ENCODE measurements around the gene NCAM1.

NCAM1 gene

GRCh38 chr11:113248702-113249490 lies 287.7 kb downstream of the NCAM1 start:
- DNase-seq (ENCODE audit: low read depth in 2 of 3, low spot score in 2 of 3): no peak

- DNase-seq (ENCODE audit: low read depth in 2 of 3, low spot score in 2 of 3): no peak
Measured at GRCh38 chr11:113249491-113249763, 288.2 kb downstream of the NCAM1 start.

GRCh38 chr11:113249786-113250185 lies 288.6 kb downstream of the NCAM1 start:
- DNase-seq (ENCODE audit: low read depth in 2 of 3, low spot score in 2 of 3): no peak

- no peak for DNase-seq (ENCODE audit: low read depth in 2 of 3, low spot score in 2 of 3)
Measured at GRCh38 chr11:113251281-113251680, 290.1 kb downstream of the NCAM1 start.

GRCh38 chr11:113253406-113253805 lies 292.2 kb downstream of the NCAM1 start:
- DNase-seq (ENCODE audit: low read depth in 2 of 3, low spot score in 2 of 3): no peak

- DNase-seq (ENCODE audit: low read depth in 2 of 3, low spot score in 2 of 3): no peak
Measured at GRCh38 chr11:113255096-113255495, 293.9 kb downstream of the NCAM1 start.

GRCh38 chr11:113255741-113256140 lies 294.5 kb downstream of the NCAM1 start:
- DNase-seq (ENCODE audit: low read depth in 2 of 3, low spot score in 2 of 3): no peak

GRCh38 chr11:113256431-113257202 lies 295.4 kb downstream of the NCAM1 start:
- DNase-seq (ENCODE audit: low read depth in 2 of 3, low spot score in 2 of 3): no peak

GRCh38 chr11:113260096-113260425 lies 298.8 kb downstream of the NCAM1 start:
- no peak for DNase-seq (ENCODE audit: low read depth in 2 of 3, low spot score in 2 of 3)

- DNase-seq (ENCODE audit: low read depth in 2 of 3, low spot score in 2 of 3): no peak
Measured at GRCh38 chr11:113260541-113260940, 299.3 kb downstream of the NCAM1 start.

- no peak for DNase-seq (ENCODE audit: low read depth in 2 of 3, low spot score in 2 of 3)
Measured at GRCh38 chr11:113261709-113262475, 300.7 kb downstream of the NCAM1 start.

- DNase-seq (ENCODE audit: low read depth in 2 of 3, low spot score in 2 of 3): no peak
Measured at GRCh38 chr11:113262594-113262993, 301.4 kb downstream of the NCAM1 start.

GRCh38 chr11:113263458-113264259 lies 302.4 kb downstream of the NCAM1 start:
- no peak for DNase-seq (ENCODE audit: low read depth in 2 of 3, low spot score in 2 of 3)

- no peak for DNase-seq (ENCODE audit: low read depth in 2 of 3, low spot score in 2 of 3)
Measured at GRCh38 chr11:113265362-113265761, 304.1 kb downstream of the NCAM1 start.

GRCh38 chr11:113267493-113267892 lies 306.3 kb downstream of the NCAM1 start:
- no peak for DNase-seq (ENCODE audit: low read depth in 2 of 3, low spot score in 2 of 3)

GRCh38 chr11:113269096-113269495 lies 307.9 kb downstream of the NCAM1 start:
- no peak for DNase-seq (ENCODE audit: low read depth in 2 of 3, low spot score in 2 of 3)

GRCh38 chr11:113269636-113270035 lies 308.4 kb downstream of the NCAM1 start:
- no peak for DNase-seq (ENCODE audit: low read depth in 2 of 3, low spot score in 2 of 3)

- no peak for DNase-seq (ENCODE audit: low read depth in 2 of 3, low spot score in 2 of 3)
Measured at GRCh38 chr11:113270080-113270479, 308.9 kb downstream of the NCAM1 start.

GRCh38 chr11:113271551-113272245 lies 310.5 kb downstream of the NCAM1 start:
- no peak for DNase-seq (ENCODE audit: low read depth in 2 of 3, low spot score in 2 of 3)

GRCh38 chr11:113272281-113272680 lies 311.1 kb downstream of the NCAM1 start:
- no peak for DNase-seq (ENCODE audit: low read depth in 2 of 3, low spot score in 2 of 3)
